WTC11 (cell line): ENCODE results near the gene MGST3. TPM values are rescaled to one million over a fixed set of nuclear protein-coding genes. Genes with fewer than 3 reads are reported as not detected.
A peak's percentile ranks its signal among the peaks of the same experiment; 100 is the strongest.

Experiments
- ATAC-seq: fragments of 200-7000 bp; cut with Tn5 transposase; 2 replicates; pipeline ENCODE4 v1.10.0; 2021; ENCODE audit warnings: mild to moderate bottlenecking, moderate library complexity
- CTCF ChIA-PET: fragments of 300-600 bp; sonication (Branson Sonifier 250); formaldehyde crosslinking; loops from one replicate; lab custom pipeline; 2021; ENCODE audit warnings: antibody characterized with exemption; lab: Charles Lee
- POLR2A ChIA-PET: fragments of 350-600 bp; sonication (Branson Sonifier 250); formaldehyde crosslinking; loops from one replicate; lab custom pipeline; 2021; ENCODE audit warnings: antibody characterized with exemption; lab: Charles Lee
- DNase-seq: peaks from one replicate; pipeline ENCODE4 v3.0.0; 2021; ENCODE audit warnings: low spot score
- H3K27ac Mint-ChIP-seq: 2 replicates; pipeline ENCODE4 v1.8.0; 2021; ENCODE audit warnings: mixed read lengths
- H3K27me3 Mint-ChIP-seq: 2 replicates; pipeline ENCODE4 v1.8.0; 2021; ENCODE audit warnings: low read depth, mild to moderate bottlenecking, moderate library complexity, mixed read lengths
- H3K36me3 Mint-ChIP-seq: 2 replicates; pipeline ENCODE4 v1.8.0; 2021; ENCODE audit warnings: mixed read lengths
- H3K4me1 Mint-ChIP-seq: 2 replicates; pipeline ENCODE4 v1.8.0; 2022; ENCODE audit warnings: mixed read lengths
- H3K4me3 Mint-ChIP-seq: 2 replicates; pipeline ENCODE4 v1.8.0; 2021; ENCODE audit warnings: mild to moderate bottlenecking, moderate library complexity, mixed read lengths
- H3K9me3 Mint-ChIP-seq: 2 replicates; pipeline ENCODE4 v1.8.0; 2021; ENCODE audit warnings: mixed read lengths
- ESRRA ChIP-seq: sonication (generic); formaldehyde crosslinking; IDR thresholded peaks from 2 replicates; pipeline ENCODE4 v1.8.1; 2022; ENCODE audit warnings: mild to moderate bottlenecking, missing genetic modification reagents, borderline replicate concordance
- FOXJ3 ChIP-seq: sonication (generic); formaldehyde crosslinking; IDR thresholded peaks from 2 replicates; pipeline ENCODE4 v1.9.0; 2021; ENCODE audit warnings: missing genetic modification reagents, mild to moderate bottlenecking, borderline replicate concordance
- GRHL2 ChIP-seq: fragments of 250-450 bp; sonication (Bioruptor Pico); IDR thresholded peaks from 2 replicates; pipeline ENCODE4 v1.8.0; 2022; ENCODE audit warnings: mild to moderate bottlenecking, moderate library complexity; ENCODE audit not compliant: insufficient replicate concordance, severe bottlenecking
- NFATC4 ChIP-seq: fragments of 250-450 bp; sonication (Bioruptor Pico); IDR thresholded peaks from 2 replicates; pipeline ENCODE4 v1.9.0; 2021; ENCODE audit warnings: mild to moderate bottlenecking
- NFE2L1 ChIP-seq: sonication (generic); formaldehyde crosslinking; IDR thresholded peaks from 2 replicates; pipeline ENCODE4 v1.8.1; 2023; ENCODE audit warnings: missing genetic modification reagents
- SMAD3 ChIP-seq: sonication (generic); formaldehyde crosslinking; IDR thresholded peaks from 2 replicates; pipeline ENCODE4 v1.8.0; 2022; ENCODE audit warnings: missing genetic modification reagents, mild to moderate bottlenecking, borderline replicate concordance
- ZNF121 ChIP-seq: sonication (generic); formaldehyde crosslinking; IDR thresholded peaks from 2 replicates; pipeline ENCODE4 v1.8.0; 2023; ENCODE audit warnings: missing genetic modification reagents
- total RNA-seq: library from RNA; stranded (reverse); gene quantifications from 3 replicates; pipeline ENCODE4 v1.2.3, GENCODE V29; 2021
- TF ChIP-seq, protein P1 (sequence below): sonication (generic); formaldehyde crosslinking; IDR thresholded peaks from 2 replicates; pipeline ENCODE4 v1.8.1; 2022; ENCODE audit warnings: mild to moderate bottlenecking, moderate library complexity, missing genetic modification reagents
- TF ChIP-seq, protein P2 (sequence below): fragments of 250-450 bp; sonication (Bioruptor Pico); IDR thresholded peaks from 2 replicates; pipeline ENCODE4 v1.8.0; 2021; ENCODE audit warnings: mild to moderate bottlenecking
- TF ChIP-seq, protein P3 (sequence below): sonication (generic); formaldehyde crosslinking; conservative IDR thresholded peaks from 2 replicates; pipeline ENCODE4 v1.8.1; 2022; ENCODE audit warnings: mild to moderate bottlenecking, missing genetic modification reagents
- TF ChIP-seq, protein P4 (sequence below): sonication (generic); formaldehyde crosslinking; IDR thresholded peaks from 2 replicates; pipeline ENCODE4 v1.8.1; 2023; ENCODE audit warnings: mild to moderate bottlenecking, missing genetic modification reagents
- TF ChIP-seq, protein P5 (sequence below): sonication (generic); formaldehyde crosslinking; IDR thresholded peaks from 2 replicates; pipeline ENCODE4 v1.8.0; 2022; ENCODE audit warnings: mild to moderate bottlenecking, missing genetic modification reagents

Gene MGST3
- total RNA-seq, 1 experiment from 2014 or later = 137 TPM

DNA sequence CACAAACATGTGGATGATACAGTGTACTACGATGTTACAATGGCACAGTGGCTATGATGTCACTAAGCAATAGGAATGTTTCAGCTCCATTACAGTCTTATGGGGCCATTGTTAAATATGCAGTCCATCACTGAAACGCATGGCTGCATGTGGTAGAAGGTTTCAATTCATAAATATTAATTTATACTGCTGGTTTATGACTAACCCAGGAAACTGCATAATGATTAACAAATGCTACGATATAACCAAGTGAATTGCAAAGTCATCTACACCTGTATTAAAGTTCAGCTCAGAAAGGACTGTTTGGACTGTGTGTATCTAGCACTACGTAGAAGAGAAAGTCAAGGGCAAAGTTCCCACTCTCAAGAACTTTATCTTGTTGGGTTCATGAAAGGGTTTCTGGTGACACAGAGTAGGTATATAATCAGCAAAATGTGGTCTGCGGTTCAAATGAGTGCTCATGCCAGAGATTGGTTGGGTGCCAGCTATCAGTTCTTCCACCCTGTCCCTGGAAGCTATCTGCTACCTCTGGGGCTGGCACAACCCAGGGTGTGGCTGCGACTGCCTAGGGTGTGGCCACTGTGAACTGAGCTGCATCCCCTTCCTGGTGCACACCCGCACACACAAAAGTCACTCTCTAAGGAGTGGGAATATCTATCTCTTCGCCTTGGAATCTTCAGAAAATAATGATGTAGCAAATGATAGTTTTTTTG, 14.8 kb downstream of the MGST3 start:
- Mint-ChIP-seq H3K4me3 (no peak overlapping the region), H3K4me1 (peaks cover 8% of the 10 kb centered on the region; the same call in 1 of the 2 replicates), H3K27ac (no peak overlapping the region), H3K9me3 (no peaks in the 10 kb centered on the region), H3K36me3 (peaks cover 5% of the 10 kb centered on the region; the same call in 1 of the 2 replicates), H3K27me3 (no peaks in the 10 kb centered on the region)
- TF ChIP-seq, protein P1, sequence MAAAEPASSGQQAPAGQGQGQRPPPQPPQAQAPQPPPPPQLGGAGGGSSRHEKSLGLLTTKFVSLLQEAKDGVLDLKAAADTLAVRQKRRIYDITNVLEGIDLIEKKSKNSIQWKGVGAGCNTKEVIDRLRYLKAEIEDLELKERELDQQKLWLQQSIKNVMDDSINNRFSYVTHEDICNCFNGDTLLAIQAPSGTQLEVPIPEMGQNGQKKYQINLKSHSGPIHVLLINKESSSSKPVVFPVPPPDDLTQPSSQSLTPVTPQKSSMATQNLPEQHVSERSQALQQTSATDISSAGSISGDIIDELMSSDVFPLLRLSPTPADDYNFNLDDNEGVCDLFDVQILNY (CRISPR knock-in tag) = no peak
- TF ChIP-seq FOXJ3 (CRISPR knock-in tag) = no peak
- ATAC-seq (no peak), DNase-seq (no peak)
- ChIA-PET CTCF (no interaction called here), POLR2A (interaction anchor here (1.1 kb wide), 1 partner anchor 13 kb away, joined by 3 read pairs; no protein-coding TSS in a partner anchor)

DNA sequence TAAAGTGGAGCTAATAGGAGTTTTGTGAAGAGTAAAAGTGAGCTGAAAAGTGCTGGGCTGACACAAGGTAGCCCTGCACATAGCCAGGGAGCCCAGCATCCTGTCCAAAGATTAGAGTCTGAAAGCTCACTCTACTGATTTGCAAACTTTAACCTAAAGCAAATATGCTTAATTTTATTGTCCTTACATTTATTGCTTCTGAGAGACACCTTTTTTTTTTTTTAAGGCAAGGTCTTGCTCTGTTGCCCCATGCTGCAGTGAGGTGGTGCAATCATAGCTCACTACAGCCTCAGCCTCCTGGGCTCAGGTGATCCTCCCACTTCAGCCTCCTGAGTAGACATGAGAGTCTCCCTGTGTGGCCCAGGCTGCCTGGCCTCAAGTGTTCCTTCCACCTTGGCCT, 16.5 kb downstream of the MGST3 start:
- ATAC-seq (no peak), DNase-seq (no peak)
- H3K4me1 Mint-ChIP-seq = peaks cover 5% of the 10 kb centered on the region; the same call in 1 of the 2 replicates
- ChIA-PET POLR2A (no interaction called here), CTCF (no interaction called here)
- no peaks in the 10 kb centered on the region for H3K9me3 Mint-ChIP-seq
- TF ChIP-seq SMAD3 = no peak
- TF ChIP-seq, protein P2, sequence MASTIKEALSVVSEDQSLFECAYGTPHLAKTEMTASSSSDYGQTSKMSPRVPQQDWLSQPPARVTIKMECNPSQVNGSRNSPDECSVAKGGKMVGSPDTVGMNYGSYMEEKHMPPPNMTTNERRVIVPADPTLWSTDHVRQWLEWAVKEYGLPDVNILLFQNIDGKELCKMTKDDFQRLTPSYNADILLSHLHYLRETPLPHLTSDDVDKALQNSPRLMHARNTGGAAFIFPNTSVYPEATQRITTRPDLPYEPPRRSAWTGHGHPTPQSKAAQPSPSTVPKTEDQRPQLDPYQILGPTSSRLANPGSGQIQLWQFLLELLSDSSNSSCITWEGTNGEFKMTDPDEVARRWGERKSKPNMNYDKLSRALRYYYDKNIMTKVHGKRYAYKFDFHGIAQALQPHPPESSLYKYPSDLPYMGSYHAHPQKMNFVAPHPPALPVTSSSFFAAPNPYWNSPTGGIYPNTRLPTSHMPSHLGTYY (CRISPR knock-in tag) = no peak
- no peak for TF ChIP-seq NFATC4
- peak; percentile 44; the same call in 1 of the 2 replicates for TF ChIP-seq ZNF121 (CRISPR knock-in tag)
- TF ChIP-seq, protein P3, sequence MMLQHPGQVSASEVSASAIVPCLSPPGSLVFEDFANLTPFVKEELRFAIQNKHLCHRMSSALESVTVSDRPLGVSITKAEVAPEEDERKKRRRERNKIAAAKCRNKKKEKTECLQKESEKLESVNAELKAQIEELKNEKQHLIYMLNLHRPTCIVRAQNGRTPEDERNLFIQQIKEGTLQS = no peak
- TF ChIP-seq, protein P4, sequence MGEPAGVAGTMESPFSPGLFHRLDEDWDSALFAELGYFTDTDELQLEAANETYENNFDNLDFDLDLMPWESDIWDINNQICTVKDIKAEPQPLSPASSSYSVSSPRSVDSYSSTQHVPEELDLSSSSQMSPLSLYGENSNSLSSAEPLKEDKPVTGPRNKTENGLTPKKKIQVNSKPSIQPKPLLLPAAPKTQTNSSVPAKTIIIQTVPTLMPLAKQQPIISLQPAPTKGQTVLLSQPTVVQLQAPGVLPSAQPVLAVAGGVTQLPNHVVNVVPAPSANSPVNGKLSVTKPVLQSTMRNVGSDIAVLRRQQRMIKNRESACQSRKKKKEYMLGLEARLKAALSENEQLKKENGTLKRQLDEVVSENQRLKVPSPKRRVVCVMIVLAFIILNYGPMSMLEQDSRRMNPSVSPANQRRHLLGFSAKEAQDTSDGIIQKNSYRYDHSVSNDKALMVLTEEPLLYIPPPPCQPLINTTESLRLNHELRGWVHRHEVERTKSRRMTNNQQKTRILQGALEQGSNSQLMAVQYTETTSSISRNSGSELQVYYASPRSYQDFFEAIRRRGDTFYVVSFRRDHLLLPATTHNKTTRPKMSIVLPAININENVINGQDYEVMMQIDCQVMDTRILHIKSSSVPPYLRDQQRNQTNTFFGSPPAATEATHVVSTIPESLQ (CRISPR knock-in tag) = no peak
- TF ChIP-seq GRHL2 (CRISPR knock-in tag) = no peak
- peaks cover 14% of the 10 kb centered on the region; the same call in 1 of the 2 replicates for H3K36me3 Mint-ChIP-seq
- no peak overlapping the region for H3K4me3 Mint-ChIP-seq
- no peak overlapping the region for H3K27ac Mint-ChIP-seq
- no peaks in the 10 kb centered on the region for H3K27me3 Mint-ChIP-seq

DNA sequence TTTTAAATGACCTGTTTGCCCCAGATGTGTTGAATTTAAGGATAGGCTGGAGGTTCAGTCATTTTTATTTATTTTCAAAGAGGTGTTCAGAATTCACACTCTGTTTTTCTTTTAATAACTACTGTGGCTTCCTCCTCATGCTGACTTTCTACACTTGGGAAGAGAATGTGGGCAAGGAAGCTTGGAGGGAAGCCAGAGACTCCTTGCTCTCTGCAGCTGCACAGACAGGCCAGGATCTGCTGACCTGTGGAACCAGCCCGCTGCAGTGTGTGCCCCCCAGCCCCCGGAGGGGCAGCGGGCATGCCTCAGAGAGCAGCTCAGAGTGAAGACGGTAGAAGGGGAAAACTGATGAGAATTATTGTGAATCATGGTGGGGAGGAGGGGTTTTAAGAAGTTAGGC, 16.9 kb downstream of the MGST3 start:
- no peak overlapping the region for H3K27ac Mint-ChIP-seq
- no peaks in the 10 kb centered on the region for H3K27me3 Mint-ChIP-seq
- TF ChIP-seq ESRRA (no peak), NFE2L1 (CRISPR knock-in tag) (no peak)
- TF ChIP-seq, protein P5, sequence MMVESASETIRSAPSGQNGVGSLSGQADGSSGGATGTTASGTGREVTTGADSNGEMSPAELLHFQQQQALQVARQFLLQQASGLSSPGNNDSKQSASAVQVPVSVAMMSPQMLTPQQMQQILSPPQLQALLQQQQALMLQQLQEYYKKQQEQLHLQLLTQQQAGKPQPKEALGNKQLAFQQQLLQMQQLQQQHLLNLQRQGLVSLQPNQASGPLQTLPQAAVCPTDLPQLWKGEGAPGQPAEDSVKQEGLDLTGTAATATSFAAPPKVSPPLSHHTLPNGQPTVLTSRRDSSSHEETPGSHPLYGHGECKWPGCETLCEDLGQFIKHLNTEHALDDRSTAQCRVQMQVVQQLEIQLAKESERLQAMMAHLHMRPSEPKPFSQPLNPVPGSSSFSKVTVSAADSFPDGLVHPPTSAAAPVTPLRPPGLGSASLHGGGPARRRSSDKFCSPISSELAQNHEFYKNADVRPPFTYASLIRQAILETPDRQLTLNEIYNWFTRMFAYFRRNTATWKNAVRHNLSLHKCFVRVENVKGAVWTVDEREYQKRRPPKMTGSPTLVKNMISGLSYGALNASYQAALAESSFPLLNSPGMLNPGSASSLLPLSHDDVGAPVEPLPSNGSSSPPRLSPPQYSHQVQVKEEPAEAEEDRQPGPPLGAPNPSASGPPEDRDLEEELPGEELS = no peak
- TF ChIP-seq, all 79 proteins: peak for 0
- DNase-seq (no peak), ATAC-seq (no peak)
- ChIA-PET CTCF (no interaction called here), POLR2A (no interaction called here)
- no peaks in the 10 kb centered on the region for H3K9me3 Mint-ChIP-seq
- no peak overlapping the region for H3K4me3 Mint-ChIP-seq
- peaks cover 5% of the 10 kb centered on the region; the same call in 1 of the 2 replicates for H3K4me1 Mint-ChIP-seq
- peaks cover 14% of the 10 kb centered on the region; the same call in 1 of the 2 replicates for H3K36me3 Mint-ChIP-seq
